Left lung (tissue), 10 donors: ENCODE measurements around the gene LIN7B. TPM values are rescaled to one million over a fixed set of nuclear protein-coding genes. Genes with fewer than 3 reads are reported as not detected.
A peak's percentile ranks its signal among the peaks of the same experiment; 100 is the strongest.
"Not testable (repeated sequence)": the region's sequence is repeated elsewhere in the genome, so short reads cannot be mapped to it uniquely, and the experiment has no call there.

Experiments used
- ATAC-seq: fragments of 200-7000 bp; cut with Tn5 transposase; one replicate; pipeline ENCODE4 v1.9.1; 2020; ENCODE audit warnings: moderate library complexity
- DNase-seq, 4 donors: peaks; one replicate each; pipeline ENCODE4 v3.0.0-alpha.2; 2013 to 2020
- H3K27ac ChIP-seq, 2 donors: fragments of 200-600 bp; sonication (generic) in 1 of 2; one replicate each; pipeline versions ENCODE4 v1.5.0 to v1.8.0; 2020 to 2021
- H3K27me3 ChIP-seq, 2 donors: fragments of 200-600 bp; sonication (generic) in 1 of 2; one replicate each; pipeline versions ENCODE4 v1.5.0 to v1.8.0; 2020 to 2021
- H3K36me3 ChIP-seq, 2 donors: fragments of 200-600 bp; sonication (generic) in 1 of 2; one replicate each; pipeline versions ENCODE4 v1.5.0 to v1.8.0; 2020 to 2021
- H3K4me1 ChIP-seq, 2 donors: fragments of 200-600 bp; one replicate each; pipeline ENCODE4 v1.8.0; 2021
- H3K4me3 ChIP-seq, 2 donors: fragments of 200-600 bp; sonication (generic) in 1 of 2; one replicate each; pipeline versions ENCODE4 v1.5.0 to v1.8.0; 2020 to 2021; ENCODE audit warnings: mild to moderate bottlenecking in 1 of 2
- H3K9me3 ChIP-seq, 2 donors: fragments of 200-600 bp; sonication (generic) in 1 of 2; one replicate each; pipeline versions ENCODE4 v1.5.0 to v1.8.0; 2020 to 2021
- CTCF ChIP-seq, 2 donors: fragments of 200-600 bp; sonication (generic) in 1 of 2; IDR thresholded peaks; one replicate each; pipeline versions ENCODE4 v1.5.0 to v1.8.0; 2021; ENCODE audit warnings: antibody characterized with exemption in 2 of 2
- intact Hi-C, 2 donors: fragments of 100-400 bp; cut with DNase I; formaldehyde crosslinking; loops; one replicate each; pipeline versions ENCODE4 v1.11.2 to v1.14.2; 2022
- polyA plus RNA-seq, 6 donors: library from polyadenylated mRNA; unstranded; fragments of 120-200 nt; gene quantifications; one replicate each; pipeline ENCODE4 v1.2.1, GENCODE V29; 2013; ENCODE audit not compliant: insufficient read length in 6 of 6
- total RNA-seq, 2 donors: library from RNA; stranded (reverse); fragmentation: NEBNext Ultra II Directional; extraction: Animal tissue kit (Norgen Biotek cat#: 25700); gene quantifications; one replicate each; pipeline ENCODE4 v1.2.1, GENCODE V29; 2021
- donor health status: DM: no; HTN: yes; CAD: no.
- donor health status: DM: no; HTN: no; CAD: no.

The LIN7B gene
- total and polyA plus RNA-seq, 8 donors, result 6.5 to 12.5 (median 8.1) TPM

GRCh38 chr19:49125025-49125731, 11.0 kb downstream of the LIN7B start:
- intact Hi-C loops, result no loop called here
- H3K4me1 ChIP-seq, result peaks cover under 1 to 16% of the 10 kb centered on the region in 2 donors
- no peak for ATAC-seq
- no peak for TF ChIP-seq CTCF (IDR thresholded peaks at IDR 0.05)
- H3K36me3 ChIP-seq, result no peaks in the 10 kb centered on the region
- DNase-seq, result no peak
- peaks cover 5 to 19% of the 10 kb centered on the region in 2 donors for H3K27me3 ChIP-seq
- no peaks in the 10 kb centered on the region for H3K9me3 ChIP-seq
- no peak overlapping the region for H3K27ac ChIP-seq
- H3K4me3 ChIP-seq, result no peak overlapping the region

- H3K4me3 ChIP-seq, result no peak overlapping the region
- H3K27me3 ChIP-seq, result peaks cover 0 to 5% of the 10 kb centered on the region in 2 donors
- no peak for ATAC-seq
- intact Hi-C loops, result no loop called here
- H3K27ac ChIP-seq, result no peak overlapping the region
- no peak for TF ChIP-seq CTCF (IDR thresholded peaks at IDR 0.05)
- peaks cover 0 to 13% of the 10 kb centered on the region in 2 donors for H3K4me1 ChIP-seq
- H3K36me3 ChIP-seq, result no peaks in the 10 kb centered on the region
- no peak for DNase-seq
- H3K9me3 ChIP-seq, result no peaks in the 10 kb centered on the region
These were observed 12.4 kb downstream of the LIN7B start for GRCh38 chr19:49126575-49126974.

GRCh38 chr19:49127225-49127624, 13.1 kb downstream of the LIN7B start:
- intact Hi-C loops, ATAC-seq, H3K9me3 ChIP-seq, DNase-seq, H3K27ac ChIP-seq, H3K27me3 ChIP-seq, H3K36me3 ChIP-seq: not testable (repeated sequence)
- peak overlapping the region in 1 of 2 donors; percentile 32 for H3K4me3 ChIP-seq
- peaks cover 0 to 13% of the 10 kb centered on the region in 2 donors for H3K4me1 ChIP-seq

GRCh38 chr19:49127674-49128544, 13.7 kb downstream of the LIN7B start:
- Histone ChIP-seq H3K4me3 (peak overlapping the region in 1 of 2 donors; percentile 32), H3K9me3 (no peaks in the 10 kb centered on the region), H3K27me3 (peaks cover 0 to 4% of the 10 kb centered on the region in 2 donors), H3K36me3 (no peaks in the 10 kb centered on the region), H3K4me1 (peaks cover 0 to 15% of the 10 kb centered on the region in 2 donors), H3K27ac (peak overlapping the region; percentile 44 to 45)
- intact Hi-C loops, result no loop called here
- peak in 1 of 2 donors; percentile 25 for TF ChIP-seq CTCF (IDR thresholded peaks at IDR 0.05)
- ATAC-seq (peak; percentile 99), DNase-seq (peak; percentile 96 to 98 (median 98))

GRCh38 chr19:49128545-49129237, 14.5 kb downstream of the LIN7B start:
- intact Hi-C loops, result no loop called here
- Histone ChIP-seq H3K4me1 (peaks cover 0 to 23% of the 10 kb centered on the region in 2 donors), H3K36me3 (no peaks in the 10 kb centered on the region), H3K27me3 (peaks cover 0 to 11% of the 10 kb centered on the region in 2 donors), H3K9me3 (no peaks in the 10 kb centered on the region), H3K27ac (peak overlapping the region in 1 of 2 donors; percentile 45), H3K4me3 (peak overlapping the region in 1 of 2 donors; percentile 32)
- TF ChIP-seq CTCF (IDR thresholded peaks at IDR 0.05), result no peak
- no peak for ATAC-seq
- DNase-seq, result no peak
